ENCODE measurements around the gene ATRX. TPM values are rescaled to one million over a fixed set of nuclear protein-coding genes. Genes with fewer than 3 reads are reported as not detected.
"Not testable (repeated sequence)": the region's sequence is repeated elsewhere in the genome, so short reads cannot be mapped to it uniquely, and the experiment has no call there.

The ATRX gene
- total RNA-seq, 1 donor from 2014 or later = 107 TPM

DNA sequence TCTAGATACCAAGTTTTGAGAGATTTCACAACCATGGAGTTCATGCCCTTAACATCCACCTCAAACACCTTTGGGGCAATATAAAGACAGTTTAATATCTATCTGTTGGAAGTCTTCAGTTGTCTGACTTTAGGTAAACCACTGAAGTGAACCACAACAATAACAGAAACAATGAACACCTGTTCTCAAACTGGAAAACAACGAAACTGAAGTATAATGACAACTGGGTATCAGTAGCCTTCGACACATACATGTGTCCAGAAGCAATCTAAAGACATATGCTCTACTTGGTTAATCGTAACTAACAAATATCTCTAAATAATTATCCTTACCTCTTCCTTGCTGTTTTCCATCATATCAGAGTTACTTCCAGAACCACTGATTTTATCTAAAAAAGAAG is 87.8 kb downstream of the ATRX start:
- Histone ChIP-seq H3K9me3 (no peaks in the 10 kb centered on the region), H3K36me3 (peaks cover 0 to 9% of the 10 kb centered on the region in 2 donors), H3K4me3 (no peak overlapping the region), H3K27me3 (no peaks in the 10 kb centered on the region), H3K4me1 (no peaks in the 10 kb centered on the region), H3K27ac (no peak overlapping the region)
- TF ChIP-seq, protein P1, sequence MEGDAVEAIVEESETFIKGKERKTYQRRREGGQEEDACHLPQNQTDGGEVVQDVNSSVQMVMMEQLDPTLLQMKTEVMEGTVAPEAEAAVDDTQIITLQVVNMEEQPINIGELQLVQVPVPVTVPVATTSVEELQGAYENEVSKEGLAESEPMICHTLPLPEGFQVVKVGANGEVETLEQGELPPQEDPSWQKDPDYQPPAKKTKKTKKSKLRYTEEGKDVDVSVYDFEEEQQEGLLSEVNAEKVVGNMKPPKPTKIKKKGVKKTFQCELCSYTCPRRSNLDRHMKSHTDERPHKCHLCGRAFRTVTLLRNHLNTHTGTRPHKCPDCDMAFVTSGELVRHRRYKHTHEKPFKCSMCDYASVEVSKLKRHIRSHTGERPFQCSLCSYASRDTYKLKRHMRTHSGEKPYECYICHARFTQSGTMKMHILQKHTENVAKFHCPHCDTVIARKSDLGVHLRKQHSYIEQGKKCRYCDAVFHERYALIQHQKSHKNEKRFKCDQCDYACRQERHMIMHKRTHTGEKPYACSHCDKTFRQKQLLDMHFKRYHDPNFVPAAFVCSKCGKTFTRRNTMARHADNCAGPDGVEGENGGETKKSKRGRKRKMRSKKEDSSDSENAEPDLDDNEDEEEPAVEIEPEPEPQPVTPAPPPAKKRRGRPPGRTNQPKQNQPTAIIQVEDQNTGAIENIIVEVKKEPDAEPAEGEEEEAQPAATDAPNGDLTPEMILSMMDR (IDR thresholded peaks at IDR 0.05) = no peak
- TF ChIP-seq POLR2A (IDR thresholded peaks at IDR 0.05) (no peak), POLR2AphosphoS5 (IDR thresholded peaks at IDR 0.05; ENCODE audit: insufficient read depth in 1 of 2, low read depth in 1 of 2) (no peak)
- no peak for DNase-seq (ENCODE audit: extremely low spot score in 2 of 2)
- intact Hi-C loops (cut with DNase I) = no loop called here

DNA sequence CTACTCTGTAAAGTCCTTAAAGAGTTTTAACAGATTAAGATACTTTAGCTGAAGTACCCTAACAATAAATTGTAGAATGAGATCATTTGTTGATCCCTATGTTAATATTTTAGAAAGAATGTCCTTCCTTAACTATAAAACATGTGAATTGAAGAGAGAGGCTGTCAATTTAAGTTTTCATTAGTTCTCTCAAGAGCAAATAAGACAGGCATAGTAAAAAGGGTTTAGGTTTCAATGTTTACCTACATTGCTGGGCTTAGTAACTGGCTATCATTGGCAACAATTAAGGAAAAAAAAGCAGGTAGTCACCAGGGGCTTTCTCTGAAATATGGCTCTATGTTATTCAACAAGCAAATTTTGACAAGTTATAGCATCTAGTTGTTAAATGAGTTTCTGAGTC is 91.5 kb downstream of the ATRX start:
- peaks cover 0 to 9% of the 10 kb centered on the region in 2 donors for H3K36me3 ChIP-seq
- no peaks in the 10 kb centered on the region for H3K9me3 ChIP-seq
- H3K4me1 ChIP-seq = no peaks in the 10 kb centered on the region
- no peak overlapping the region for H3K27ac ChIP-seq
- intact Hi-C loops (cut with DNase I) = no loop called here
- H3K4me3 ChIP-seq = no peak overlapping the region
- H3K27me3 ChIP-seq = no peaks in the 10 kb centered on the region
- no peak for TF ChIP-seq POLR2AphosphoS5 (IDR thresholded peaks at IDR 0.05; ENCODE audit: insufficient read depth in 1 of 2, low read depth in 1 of 2)
- no peak for TF ChIP-seq POLR2A (IDR thresholded peaks at IDR 0.05)
- TF ChIP-seq, protein P1 (IDR thresholded peaks at IDR 0.05) = no peak
- DNase-seq (ENCODE audit: extremely low spot score in 2 of 2) = no peak

DNA sequence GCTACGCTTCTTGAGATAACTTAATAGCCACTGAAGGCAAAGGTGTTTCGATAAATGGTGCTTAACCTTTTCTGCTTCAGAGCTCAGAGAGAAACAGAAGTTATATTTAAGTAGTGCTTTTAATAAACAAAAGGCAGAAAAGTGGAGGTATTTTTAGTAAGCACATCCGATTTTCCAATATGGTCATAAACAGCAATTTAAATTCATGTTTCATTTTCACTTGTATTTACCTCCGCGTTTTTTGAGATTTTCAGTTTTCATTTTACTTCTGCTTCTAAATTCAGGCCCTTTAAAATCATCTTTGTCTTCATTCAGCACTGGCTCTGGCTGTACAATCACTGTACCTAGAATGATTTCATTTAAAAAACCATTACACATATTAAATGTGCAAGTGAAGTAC is 92.4 kb downstream of the ATRX start:
- peaks cover 0 to 9% of the 10 kb centered on the region in 2 donors for H3K36me3 ChIP-seq
- DNase-seq (ENCODE audit: extremely low spot score in 2 of 2) = no peak
- no peak overlapping the region for H3K4me3 ChIP-seq
- H3K27ac ChIP-seq = no peak overlapping the region
- no peaks in the 10 kb centered on the region for H3K27me3 ChIP-seq
- H3K4me1 ChIP-seq = no peaks in the 10 kb centered on the region
- no peaks in the 10 kb centered on the region for H3K9me3 ChIP-seq
- intact Hi-C loops (cut with DNase I) = no loop called here
- no peak for TF ChIP-seq POLR2AphosphoS5 (IDR thresholded peaks at IDR 0.05; ENCODE audit: insufficient read depth in 1 of 2, low read depth in 1 of 2)
- TF ChIP-seq, protein P1 (IDR thresholded peaks at IDR 0.05) = no peak
- no peak for TF ChIP-seq POLR2A (IDR thresholded peaks at IDR 0.05)

DNA sequence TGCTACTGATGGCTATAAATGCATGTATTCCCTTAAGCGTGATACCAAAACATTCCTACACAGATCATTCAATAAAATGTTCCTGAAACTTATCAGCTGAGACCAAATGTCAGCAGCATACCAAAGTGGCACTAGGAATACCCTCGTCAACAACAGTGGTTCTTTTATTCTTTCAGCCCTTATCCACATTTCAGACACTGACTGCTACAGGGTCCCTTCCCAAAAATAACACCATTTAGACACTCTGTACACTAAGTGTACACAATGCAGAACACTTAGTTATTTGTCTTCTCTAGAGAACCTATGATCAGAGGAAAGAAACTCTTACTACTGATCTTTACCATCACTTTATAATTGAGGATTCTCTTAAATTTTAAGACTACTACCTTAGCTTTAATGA is 94.1 kb downstream of the ATRX start:
- H3K36me3 ChIP-seq = no peaks in the 10 kb centered on the region
- H3K27ac ChIP-seq = no peak overlapping the region
- intact Hi-C loops (cut with DNase I) = no loop called here
- no peak for DNase-seq (ENCODE audit: extremely low spot score in 2 of 2)
- no peaks in the 10 kb centered on the region for H3K4me1 ChIP-seq
- H3K4me3 ChIP-seq = no peak overlapping the region
- no peaks in the 10 kb centered on the region for H3K27me3 ChIP-seq
- TF ChIP-seq POLR2A (IDR thresholded peaks at IDR 0.05) = no peak
- TF ChIP-seq, protein P1 (IDR thresholded peaks at IDR 0.05) = no peak
- no peak for TF ChIP-seq POLR2AphosphoS5 (IDR thresholded peaks at IDR 0.05; ENCODE audit: insufficient read depth in 1 of 2, low read depth in 1 of 2)
- H3K9me3 ChIP-seq = no peaks in the 10 kb centered on the region

DNA sequence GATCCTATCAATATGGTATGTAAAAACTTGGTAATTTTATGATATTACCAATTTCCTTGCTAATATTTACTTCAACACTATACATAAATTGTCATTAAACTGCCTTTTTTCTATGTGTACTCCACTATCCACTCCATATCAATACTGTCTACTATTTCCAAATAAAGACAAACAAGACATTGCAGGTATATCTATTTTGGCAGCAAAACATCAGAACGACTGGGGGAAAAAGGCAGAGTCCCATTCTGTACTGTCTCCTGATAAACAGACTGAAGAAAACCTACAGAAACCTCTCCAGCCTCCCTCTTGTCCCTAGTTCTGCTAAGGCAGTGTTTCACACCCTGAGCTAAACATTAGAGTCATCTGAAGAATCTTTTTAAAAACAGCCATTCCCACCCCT is 96.6 kb downstream of the ATRX start:
- no peak for TF ChIP-seq POLR2A (IDR thresholded peaks at IDR 0.05)
- intact Hi-C loops (cut with DNase I) = no loop called here
- Histone ChIP-seq H3K27me3 (no peaks in the 10 kb centered on the region), H3K4me3 (no peak overlapping the region), H3K36me3 (peaks cover 0 to 6% of the 10 kb centered on the region in 2 donors), H3K9me3 (no peaks in the 10 kb centered on the region), H3K27ac (no peak overlapping the region), H3K4me1 (no peaks in the 10 kb centered on the region)
- DNase-seq (ENCODE audit: extremely low spot score in 2 of 2) = no peak

DNA sequence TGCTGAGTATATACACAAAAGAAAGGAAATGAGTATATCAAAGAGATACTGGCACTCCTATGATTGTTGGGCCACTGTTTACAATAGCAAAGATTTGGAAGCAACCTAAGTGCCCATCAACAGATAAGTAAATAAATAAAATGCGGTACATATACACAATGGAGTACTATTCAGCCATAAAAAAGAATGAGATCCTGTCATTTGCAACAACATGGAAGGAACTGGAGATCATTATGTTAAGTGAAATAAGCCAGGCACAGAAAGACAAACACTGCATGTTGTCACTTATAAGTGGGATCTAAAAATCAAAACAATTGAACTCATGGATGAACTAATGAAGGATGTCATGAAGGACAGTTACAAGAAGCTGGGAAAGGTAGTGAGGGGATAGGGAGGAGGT is 100.3 kb downstream of the ATRX start:
- H3K36me3 ChIP-seq, H3K4me1 ChIP-seq: not testable (repeated sequence)

More for the DNA sequence above, 100.3 kb downstream of the ATRX start:
- H3K9me3 ChIP-seq; H3K4me3 ChIP-seq; H3K27ac ChIP-seq; DNase-seq (ENCODE audit: extremely low spot score in 2 of 2); intact Hi-C loops (cut with DNase I); H3K27me3 ChIP-seq: not testable (repeated sequence)
